ENCODE measurements around the gene OLIG2. TPM values are rescaled to one million over a fixed set of nuclear protein-coding genes. Genes with fewer than 3 reads are reported as not detected.

OLIG2 gene
- total and polyA plus RNA-seq, 2 of the 13 experiments (the other 11 are each of a cell fraction or from before 2014, with no cell fraction given): not detected

DNA sequence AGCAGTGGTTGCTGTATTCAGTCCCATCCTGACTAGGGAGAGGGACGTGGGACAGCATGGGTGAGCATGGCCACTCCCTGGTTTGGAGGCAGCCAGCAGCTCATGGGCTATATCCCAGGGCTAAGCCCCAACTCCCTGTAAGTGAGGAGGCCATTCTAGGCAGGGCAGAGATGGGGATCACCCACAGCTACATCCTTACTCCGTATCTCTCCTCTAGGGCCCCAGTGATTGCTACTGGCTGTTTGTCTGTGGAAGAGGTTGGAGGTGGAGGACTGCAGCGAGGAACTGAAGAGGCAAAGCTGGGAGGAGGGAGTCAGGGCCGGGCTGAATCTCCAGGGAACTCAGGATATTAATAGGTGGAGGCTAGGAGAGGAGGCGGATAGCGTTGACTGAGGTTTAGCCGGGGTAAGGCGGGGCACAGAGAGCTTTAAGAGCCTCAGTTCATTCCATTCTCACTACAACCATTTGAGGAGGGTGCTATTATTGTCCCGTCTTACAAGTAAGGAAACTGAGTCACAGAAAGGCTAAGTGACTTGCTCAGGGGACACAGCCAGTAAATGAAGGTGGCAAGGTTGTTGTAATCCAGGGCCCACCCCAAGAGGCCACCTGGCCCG is 6.8 kb downstream of the OLIG2 start:
- Histone ChIP-seq H3K36me3 (replicated peaks in 1 of 2; ENCODE audit: control insufficient read depth in 1 of 2, insufficient read depth in 2 of 2, low read length in 2 of 2) (no peaks in the 10 kb centered on the region), H3K4me1 (ENCODE audit: insufficient read depth, low read length) (no peaks in the 10 kb centered on the region), H3K27ac (ENCODE audit: extremely low read length, insufficient read depth, low read length) (no peak overlapping the region), H3K9me3 (ENCODE audit: low read length) (no peaks in the 10 kb centered on the region), H2AFZ (ENCODE audit: low read length) (no peak overlapping the region), H4K20me1 (ENCODE audit: insufficient read depth, low read length) (no peaks in the 10 kb centered on the region), H3K9ac (ENCODE audit: insufficient read depth, low read depth, low read length) (no peak overlapping the region), H3K79me2 (ENCODE audit: insufficient read depth, low read length) (no peaks in the 10 kb centered on the region), H3K4me2 (ENCODE audit: low read depth, low read length) (no peak overlapping the region), H3K27me3 (ENCODE audit: control insufficient read depth in 1 of 2, insufficient read depth in 2 of 2, low read length in 2 of 2) (peaks cover 9 to 73% of the 10 kb centered on the region in 2 experiments; a peak in 4 of 5 replicates), H3K4me3 (replicated peaks in 1 of 3; ENCODE audit: insufficient read depth in 1 of 3, low read depth in 2 of 3, low read length in 3 of 3) (no peak overlapping the region)
- FAIRE-seq (no peak), DNase-seq (ENCODE audit: low spot score) (no peak), ATAC-seq (no peak)
- intact Hi-C loops (cut with micrococcal nuclease; ENCODE audit: unreplicated experiment): no loop called here
- no TSS peak for BruUV-seq (replicated peaks)
- ChIA-PET POLR2A (no interaction called here), CTCF (ENCODE audit: low intra/inter-chr PET ratio, low total read pairs) (no interaction called here)
- 8% methylated on average over 8 of the region's 10 CpGs for WGBS (ENCODE audit: low lambda C conversion rate)
- TF ChIP-seq ZNF256 (CRISPR knock-in tag; conservative IDR thresholded peaks at IDR 0.05): no peak
- in situ Hi-C loops (cut with HindIII; ENCODE audit: extremely low pct_ligation_motif_present, low pct_unique_long_range_greater_than_20kb): no loop called here

DNA sequence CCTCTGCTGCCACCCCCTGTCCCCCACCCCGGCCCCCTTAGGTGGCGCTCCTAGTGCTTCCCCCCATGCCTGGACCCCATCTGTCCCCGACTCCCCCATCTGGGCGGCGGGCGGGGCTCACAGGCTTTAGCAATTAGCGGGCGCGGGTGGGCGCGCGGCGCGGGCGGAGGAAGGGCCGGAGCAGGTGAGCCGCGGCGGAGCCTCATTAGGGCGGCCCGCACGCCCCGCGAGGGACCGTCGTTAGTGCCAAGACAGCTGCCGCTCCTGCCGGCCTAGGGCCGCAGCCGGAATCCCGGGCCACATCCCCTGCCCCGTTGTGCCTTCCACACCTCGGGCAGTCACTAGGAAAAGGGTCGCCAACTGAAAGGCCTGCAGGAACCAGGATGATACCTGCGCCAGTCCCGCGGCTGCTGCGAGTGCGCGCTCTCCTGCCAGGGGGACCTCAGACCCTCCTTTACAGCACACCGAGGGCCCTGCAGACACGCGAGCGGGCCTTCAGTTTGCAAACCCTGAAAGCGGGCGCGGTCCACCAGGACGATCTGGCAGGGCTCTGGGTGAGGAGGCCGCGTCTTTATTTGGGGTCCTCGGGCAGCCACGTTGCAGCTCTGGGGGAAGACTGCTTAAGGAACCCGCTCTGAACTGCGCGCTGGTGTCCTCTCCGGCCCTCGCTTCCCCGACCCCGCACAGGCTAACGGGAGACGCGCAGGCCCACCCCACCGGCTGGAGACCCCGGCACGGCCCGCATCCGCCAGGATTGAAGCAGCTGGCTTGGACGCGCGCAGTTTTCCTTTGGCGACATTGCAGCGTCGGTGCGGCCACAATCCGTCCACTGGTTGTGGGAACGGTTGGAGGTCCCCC is 7.6 kb downstream of the OLIG2 start:
- CTCF ChIA-PET (ENCODE audit: low intra/inter-chr PET ratio, low total read pairs): no interaction called here
- no TSS peak for BruUV-seq (replicated peaks)
- Histone ChIP-seq H3K9me3 (ENCODE audit: low read length) (no peaks in the 10 kb centered on the region), H3K36me3 (replicated peaks in 1 of 2; ENCODE audit: control insufficient read depth in 1 of 2, insufficient read depth in 2 of 2, low read length in 2 of 2) (no peaks in the 10 kb centered on the region), H3K9ac (ENCODE audit: insufficient read depth, low read depth, low read length) (no peak overlapping the region), H3K4me1 (ENCODE audit: insufficient read depth, low read length) (no peaks in the 10 kb centered on the region), H3K4me2 (ENCODE audit: low read depth, low read length) (no peak overlapping the region), H3K4me3 (replicated peaks in 1 of 3; ENCODE audit: insufficient read depth in 1 of 3, low read depth in 2 of 3, low read length in 3 of 3) (no peak overlapping the region), H3K27ac (ENCODE audit: extremely low read length, insufficient read depth, low read length) (no peak overlapping the region), H4K20me1 (ENCODE audit: insufficient read depth, low read length) (no peaks in the 10 kb centered on the region), H3K27me3 (ENCODE audit: control insufficient read depth in 1 of 2, insufficient read depth in 2 of 2, low read length in 2 of 2) (peaks cover 9 to 66% of the 10 kb centered on the region in 2 experiments; a peak in 4 of 5 replicates), H2AFZ (ENCODE audit: low read length) (no peak overlapping the region), H3K79me2 (ENCODE audit: insufficient read depth, low read length) (no peaks in the 10 kb centered on the region)
- ATAC-seq (no peak), FAIRE-seq (no peak), DNase-seq (ENCODE audit: low spot score) (no peak)
- POLR2A ChIA-PET: no interaction called here
- intact Hi-C loops (cut with micrococcal nuclease; ENCODE audit: unreplicated experiment) (no loop called here), in situ Hi-C loops (cut with HindIII; ENCODE audit: extremely low pct_ligation_motif_present, low pct_unique_long_range_greater_than_20kb) (no loop called here)
- 54% methylated on average over 7 of the region's 76 CpGs for WGBS (ENCODE audit: low lambda C conversion rate)
- no peak for TF ChIP-seq MXI1 (IDR thresholded peaks at IDR 0.05; ENCODE audit: borderline replicate concordance, low read depth, low read length)
- TF ChIP-seq, protein P1, sequence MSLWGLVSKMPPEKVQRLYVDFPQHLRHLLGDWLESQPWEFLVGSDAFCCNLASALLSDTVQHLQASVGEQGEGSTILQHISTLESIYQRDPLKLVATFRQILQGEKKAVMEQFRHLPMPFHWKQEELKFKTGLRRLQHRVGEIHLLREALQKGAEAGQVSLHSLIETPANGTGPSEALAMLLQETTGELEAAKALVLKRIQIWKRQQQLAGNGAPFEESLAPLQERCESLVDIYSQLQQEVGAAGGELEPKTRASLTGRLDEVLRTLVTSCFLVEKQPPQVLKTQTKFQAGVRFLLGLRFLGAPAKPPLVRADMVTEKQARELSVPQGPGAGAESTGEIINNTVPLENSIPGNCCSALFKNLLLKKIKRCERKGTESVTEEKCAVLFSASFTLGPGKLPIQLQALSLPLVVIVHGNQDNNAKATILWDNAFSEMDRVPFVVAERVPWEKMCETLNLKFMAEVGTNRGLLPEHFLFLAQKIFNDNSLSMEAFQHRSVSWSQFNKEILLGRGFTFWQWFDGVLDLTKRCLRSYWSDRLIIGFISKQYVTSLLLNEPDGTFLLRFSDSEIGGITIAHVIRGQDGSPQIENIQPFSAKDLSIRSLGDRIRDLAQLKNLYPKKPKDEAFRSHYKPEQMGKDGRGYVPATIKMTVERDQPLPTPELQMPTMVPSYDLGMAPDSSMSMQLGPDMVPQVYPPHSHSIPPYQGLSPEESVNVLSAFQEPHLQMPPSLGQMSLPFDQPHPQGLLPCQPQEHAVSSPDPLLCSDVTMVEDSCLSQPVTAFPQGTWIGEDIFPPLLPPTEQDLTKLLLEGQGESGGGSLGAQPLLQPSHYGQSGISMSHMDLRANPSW (CRISPR knock-in tag; IDR thresholded peaks at IDR 0.05; ENCODE audit: borderline replicate concordance): no peak
- TF ChIP-seq RORA (CRISPR knock-in tag; IDR thresholded peaks at IDR 0.05): no peak
- no peak for TF ChIP-seq DNMT3B (CRISPR knock-in tag; conservative IDR thresholded peaks at IDR 0.05)
- TF ChIP-seq MATR3 (CRISPR knock-in tag; IDR thresholded peaks at IDR 0.05): no peak
- no peak for TF ChIP-seq ZNF24 (IDR thresholded peaks at IDR 0.05)

Data from HepG2 (cell line).